EH (cell line): Measurements from ENCODE around the gene PARP11.
A peak's percentile ranks its signal among the peaks of the same experiment; 100 is the strongest.

ENCODE experiments used
- DNase-seq: peaks from one replicate; pipeline ENCODE4 v3.0.0-alpha.2; 2015; ENCODE audit warnings: low read depth

PARP11 gene

GRCh38 chr12:3821441-3821840 lies 51.8 kb downstream of the PARP11 start:
- no peak for DNase-seq

- DNase-seq, result peak; percentile 64
Observed at GRCh38 chr12:3820122-3820521, 53.1 kb downstream of the PARP11 start.

GRCh38 chr12:3816266-3816665 lies 56.9 kb downstream of the PARP11 start:
- DNase-seq, result no peak

- no peak for DNase-seq
Observed at GRCh38 chr12:3815094-3815766, 58.0 kb downstream of the PARP11 start.

GRCh38 chr12:3810540-3810939 lies 62.7 kb downstream of the PARP11 start:
- DNase-seq, result no peak

- no peak for DNase-seq
Observed at GRCh38 chr12:3810016-3810370, 63.2 kb downstream of the PARP11 start.

- DNase-seq, result peak; percentile 38
Observed at GRCh38 chr12:3809357-3810015, 63.7 kb downstream of the PARP11 start.

- DNase-seq, result no peak
Observed at GRCh38 chr12:3805077-3805476, 68.1 kb downstream of the PARP11 start.

GRCh38 chr12:3803865-3804472 lies 69.2 kb downstream of the PARP11 start:
- DNase-seq, result peak; percentile 74

- no peak for DNase-seq
Observed at GRCh38 chr12:3802721-3803120, 70.5 kb downstream of the PARP11 start.

GRCh38 chr12:3797531-3798048 lies 75.6 kb downstream of the PARP11 start:
- peak; percentile 4 for DNase-seq

- no peak for DNase-seq
Observed at GRCh38 chr12:3795492-3796133, 77.6 kb downstream of the PARP11 start.

GRCh38 chr12:3795066-3795465 lies 78.1 kb downstream of the PARP11 start:
- peak; percentile 65 for DNase-seq

GRCh38 chr12:3792623-3793288 lies 80.4 kb downstream of the PARP11 start:
- no peak for DNase-seq

GRCh38 chr12:3791256-3791874 lies 81.8 kb downstream of the PARP11 start:
- DNase-seq, result no peak

GRCh38 chr12:3790642-3791041 lies 82.6 kb downstream of the PARP11 start:
- DNase-seq, result no peak

GRCh38 chr12:3789838-3790237 lies 83.4 kb downstream of the PARP11 start:
- DNase-seq, result no peak

- peak; percentile 59 for DNase-seq
Observed at GRCh38 chr12:3777206-3777809, 95.9 kb downstream of the PARP11 start.

GRCh38 chr12:3775385-3776035 lies 97.7 kb downstream of the PARP11 start:
- DNase-seq, result no peak

GRCh38 chr12:3772380-3772779 lies 100.8 kb downstream of the PARP11 start:
- peak; percentile 53 for DNase-seq

- DNase-seq, result no peak
Observed at GRCh38 chr12:3771853-3772252, 101.3 kb downstream of the PARP11 start.
